ENCODE data around the gene AURKA.

AURKA gene

GRCh38 chr20:56376331-56376730 is 15.7 kb downstream of the AURKA start (continued):
- TF ChIP-seq PATZ1 (CRISPR knock-in tag; IDR thresholded peaks at IDR 0.05; ENCODE audit: borderline replicate concordance) (no peak), OSR1 (CRISPR knock-in tag; IDR thresholded peaks at IDR 0.05) (no peak), TCF4 (CRISPR knock-in tag; IDR thresholded peaks at IDR 0.05; ENCODE audit: borderline replicate concordance) (no peak), ZFP30 (CRISPR knock-in tag; IDR thresholded peaks at IDR 0.05) (no peak), ZNF8 (CRISPR knock-in tag; IDR thresholded peaks at IDR 0.05) (no peak), RARB (CRISPR knock-in tag; IDR thresholded peaks at IDR 0.05) (no peak), CSDC2 (CRISPR knock-in tag; IDR thresholded peaks at IDR 0.05) (no peak)

- TF ChIP-seq OSR1 (CRISPR knock-in tag; IDR thresholded peaks at IDR 0.05) (no peak), RARB (CRISPR knock-in tag; IDR thresholded peaks at IDR 0.05) (peak; percentile 28; the same call in 1 of the 2 replicates), POU6F1 (CRISPR knock-in tag; IDR thresholded peaks at IDR 0.05; ENCODE audit: borderline replicate concordance, low read depth) (no peak), TOX (CRISPR knock-in tag; IDR thresholded peaks at IDR 0.05; ENCODE audit: borderline replicate concordance) (0 out of 2 replicates have a peak, but pooled peaks have one; percentile 17), ZNF8 (CRISPR knock-in tag; IDR thresholded peaks at IDR 0.05) (no peak), ZNF565 (CRISPR knock-in tag; conservative IDR thresholded peaks at IDR 0.05; ENCODE audit: low read depth) (no peak), PPARA (CRISPR knock-in tag; IDR thresholded peaks at IDR 0.05; ENCODE audit: borderline replicate concordance) (no peak), ISL1 (CRISPR knock-in tag; IDR thresholded peaks at IDR 0.05) (peak; percentile 56), CSRNP3 (CRISPR knock-in tag; IDR thresholded peaks at IDR 0.05) (no peak), PATZ1 (CRISPR knock-in tag; IDR thresholded peaks at IDR 0.05; ENCODE audit: borderline replicate concordance) (no peak), BACH2 (CRISPR knock-in tag; IDR thresholded peaks at IDR 0.05; ENCODE audit: borderline replicate concordance) (no peak), CREB5 (CRISPR knock-in tag; IDR thresholded peaks at IDR 0.05; ENCODE audit: low read depth) (no peak), ZC3H10 (CRISPR knock-in tag; IDR thresholded peaks at IDR 0.05) (no peak), ZFP3 (CRISPR knock-in tag; IDR thresholded peaks at IDR 0.05) (no peak)
- ATAC-seq, result peak; percentile 87
Measured at GRCh38 chr20:56373942-56374341, 18.1 kb downstream of the AURKA start.

- no peak for ATAC-seq
Measured at GRCh38 chr20:56372850-56373249, 19.2 kb downstream of the AURKA start.

More at GRCh38 chr20:56372850-56373249, 19.2 kb downstream of the AURKA start:
- TF ChIP-seq PPARA (CRISPR knock-in tag; IDR thresholded peaks at IDR 0.05; ENCODE audit: borderline replicate concordance), result no peak
- no peak for TF ChIP-seq ZNF565 (CRISPR knock-in tag; conservative IDR thresholded peaks at IDR 0.05; ENCODE audit: low read depth)
- no peak for TF ChIP-seq OSR1 (CRISPR knock-in tag; IDR thresholded peaks at IDR 0.05)
- TF ChIP-seq PATZ1 (CRISPR knock-in tag; IDR thresholded peaks at IDR 0.05; ENCODE audit: borderline replicate concordance), result no peak
- no peak for TF ChIP-seq TOX (CRISPR knock-in tag; IDR thresholded peaks at IDR 0.05; ENCODE audit: borderline replicate concordance)
- TF ChIP-seq ARNTL (CRISPR knock-in tag; IDR thresholded peaks at IDR 0.05; ENCODE audit: borderline replicate concordance, low read depth), result no peak
- no peak for TF ChIP-seq CREB5 (CRISPR knock-in tag; IDR thresholded peaks at IDR 0.05; ENCODE audit: low read depth)
- TF ChIP-seq RARB (CRISPR knock-in tag; IDR thresholded peaks at IDR 0.05), result no peak
- no peak for TF ChIP-seq SNAI2 (CRISPR knock-in tag; IDR thresholded peaks at IDR 0.05)

Measured in SK-N-SH treated with all-trans-retinoic acid at 6 μM for 48 hours (cell line).